Mammary epithelial cell (primary cell): Measurements from ENCODE around the gene FMNL2.

Experiments used
- CTCF ChIP-seq, 2 donors: IDR thresholded peaks in 1 of 2; conservative IDR thresholded peaks in 1 of 2; 2 replicates each; pipeline ENCODE4 v1.5.1; 2011 to 2012; ENCODE audit warnings: inconsistent platforms in 2 of 2, low read length in 2 of 2, mild to moderate bottlenecking in 2 of 2, control low read depth in 1 of 2, low read depth in 1 of 2; ENCODE audit not compliant: insufficient read depth in 1 of 2; ENCODE audit errors: extremely low read depth in 1 of 2
- EZH2 ChIP-seq: IDR thresholded peaks from 2 replicates; pipeline ENCODE4 v1.6.1; 2012; ENCODE audit warnings: low read length, inconsistent platforms, borderline replicate concordance

GRCh38 chr2:152344579-152345195 is 9.7 kb downstream of the FMNL2 start:
- TF ChIP-seq CTCF (conservative IDR thresholded peaks at IDR 0.05 in 1 of 2, IDR thresholded peaks at IDR 0.05 in 1 of 2; ENCODE audit: extremely low read depth in 1 of 2, insufficient read depth in 1 of 2, low read depth in 1 of 2, low read length in 2 of 2) (no peak), EZH2 (no peak)
